ENCODE data around the gene COG8.

GRCh38 chr16:69371564-69371963, 32.2 kb upstream of the COG8 start:
- no peak for TF ChIP-seq BHLHE40 (IDR thresholded peaks at IDR 0.05; ENCODE audit: low read length)
- no peak for TF ChIP-seq PHF8 (IDR thresholded peaks at IDR 0.05; ENCODE audit: borderline replicate concordance, low read length)
- TF ChIP-seq REST (IDR thresholded peaks at IDR 0.05; ENCODE audit: borderline replicate concordance) = no peak
- TF ChIP-seq REST (CRISPR knock-in tag; IDR thresholded peaks at IDR 0.05; ENCODE audit: low read depth) = no peak
- TF ChIP-seq HNRNPH1 (optimal IDR thresholded peaks at IDR 0.05; ENCODE audit: low read depth, low read length) = no peak
- no peak for TF ChIP-seq CEBPG (CRISPR knock-in tag; IDR thresholded peaks at IDR 0.05)
- no peak for TF ChIP-seq CEBPG (tag; conservative IDR thresholded peaks at IDR 0.05 in 1 of 2, IDR thresholded peaks at IDR 0.05 in 1 of 2)
- TF ChIP-seq ZNF217 (CRISPR knock-in tag; IDR thresholded peaks at IDR 0.05) = no peak
- TF ChIP-seq TCF7L2 (IDR thresholded peaks at IDR 0.05; ENCODE audit: low read depth, low read length) = no peak
- TF ChIP-seq ZNF24 (IDR thresholded peaks at IDR 0.05) = no peak
- no peak for TF ChIP-seq EZH2 (IDR thresholded peaks at IDR 0.05; ENCODE audit: borderline replicate concordance, low read depth, low read length)
- TF ChIP-seq EP300 (IDR thresholded peaks at IDR 0.05; ENCODE audit: low read length) = no peak
- TF ChIP-seq GTF2F1 (IDR thresholded peaks at IDR 0.05; ENCODE audit: low read depth, low read length) = no peak
- no peak for TF ChIP-seq FOXJ3 (CRISPR knock-in tag; IDR thresholded peaks at IDR 0.05)
- no peak for TF ChIP-seq CTCF (IDR thresholded peaks at IDR 0.05 in 2 of 3, conservative IDR thresholded peaks at IDR 0.05 in 1 of 3; ENCODE audit: insufficient read depth in 2 of 3, low read depth in 1 of 3, low read length in 3 of 3)
- no peak for TF ChIP-seq U2AF2 (optimal IDR thresholded peaks at IDR 0.05; ENCODE audit: low read depth, low read length)

All from K562 (cell line).